Central memory CD8-positive, alpha-beta T cell (primary cell): ENCODE data around the gene SPATA3.
A peak's percentile ranks its signal among the peaks of the same experiment; 100 is the strongest.

Source experiments
- ATAC-seq: fragments of 150-1000 bp; cut with Tn5 transposase; replicated peaks from 2 replicates; pipeline ENCODE4 v1.10.0; 2022; ENCODE audit warnings: mild to moderate bottlenecking, moderate FRiP score, moderate number of reproducible peaks; ENCODE audit not compliant: poor library complexity, severe bottlenecking; ENCODE audit errors: extremely low read depth
- DNase-seq, 2 donors: peaks; one replicate each; pipeline ENCODE4 v3.0.0; 2021; ENCODE audit warnings: low spot score in 2 of 2
- H3K27ac Mint-ChIP-seq: one replicate; pipeline ENCODE4 v1.8.0; 2022; ENCODE audit warnings: low read depth, mild to moderate bottlenecking, moderate library complexity, mixed read lengths
- H3K27me3 Mint-ChIP-seq: one replicate; pipeline ENCODE4 v1.8.0; 2022; ENCODE audit warnings: mixed read lengths
- H3K36me3 Mint-ChIP-seq: one replicate; pipeline ENCODE4 v1.8.0; 2022; ENCODE audit warnings: mild to moderate bottlenecking, moderate library complexity, mixed read lengths; ENCODE audit not compliant: insufficient read depth
- H3K4me1 Mint-ChIP-seq: one replicate; pipeline ENCODE4 v1.8.0; 2022; ENCODE audit warnings: mixed read lengths
- H3K4me3 Mint-ChIP-seq: one replicate; pipeline ENCODE4 v1.8.0; 2022; ENCODE audit warnings: mild to moderate bottlenecking, moderate library complexity, mixed read lengths
- H3K9me3 Mint-ChIP-seq: one replicate; pipeline ENCODE4 v1.8.0; 2022; ENCODE audit warnings: mixed read lengths

SPATA3 gene

DNA sequence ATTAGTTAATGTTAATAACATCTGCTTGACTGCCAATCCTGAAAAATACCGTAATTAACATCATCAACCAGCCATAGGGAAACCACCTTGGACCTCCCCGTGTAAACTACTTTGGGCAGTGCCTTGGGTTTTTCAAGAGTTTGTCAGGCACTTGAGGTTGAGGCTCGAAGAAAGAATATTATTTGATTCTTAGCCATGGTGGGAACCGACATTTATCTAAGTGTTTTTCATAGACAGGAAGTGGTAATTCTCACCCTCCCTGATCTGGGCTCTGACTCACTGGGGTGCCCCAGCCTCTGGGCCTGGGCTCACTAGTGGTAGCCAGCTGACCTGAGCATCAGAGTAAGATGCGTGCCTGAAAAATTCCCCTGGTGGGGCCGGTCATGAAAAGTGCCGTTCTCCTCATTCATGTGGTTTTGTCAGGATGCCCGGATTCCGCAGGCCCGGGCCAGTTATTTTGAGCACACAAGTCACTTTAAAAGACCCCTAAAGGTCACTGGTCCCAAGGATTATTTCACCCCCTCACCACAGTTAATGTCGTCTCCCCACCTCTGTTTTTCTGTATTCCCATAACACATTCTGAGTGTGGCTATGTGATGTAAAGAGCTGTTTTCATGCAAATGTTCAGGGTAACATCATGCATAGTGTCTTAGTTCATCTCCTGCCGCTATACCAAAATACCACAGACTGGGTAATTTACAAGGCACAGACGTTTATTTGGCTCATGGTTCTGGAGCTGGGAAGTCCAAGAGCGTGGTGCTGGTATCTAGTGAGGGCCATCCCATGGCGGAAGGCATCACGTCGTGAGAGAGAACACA lies 21.6 kb upstream of the SPATA3 start:
- Mint-ChIP-seq H3K4me1 (peaks cover 52% of the 10 kb centered on the region), H3K4me3 (peak overlapping the region; percentile 82), H3K27me3 (no peaks in the 10 kb centered on the region), H3K36me3 (peaks cover 6% of the 10 kb centered on the region), H3K27ac (peak overlapping the region; percentile 96), H3K9me3 (no peaks in the 10 kb centered on the region)
- ATAC-seq (peak; percentile 96), DNase-seq (peak; percentile 42 to 79)

DNA sequence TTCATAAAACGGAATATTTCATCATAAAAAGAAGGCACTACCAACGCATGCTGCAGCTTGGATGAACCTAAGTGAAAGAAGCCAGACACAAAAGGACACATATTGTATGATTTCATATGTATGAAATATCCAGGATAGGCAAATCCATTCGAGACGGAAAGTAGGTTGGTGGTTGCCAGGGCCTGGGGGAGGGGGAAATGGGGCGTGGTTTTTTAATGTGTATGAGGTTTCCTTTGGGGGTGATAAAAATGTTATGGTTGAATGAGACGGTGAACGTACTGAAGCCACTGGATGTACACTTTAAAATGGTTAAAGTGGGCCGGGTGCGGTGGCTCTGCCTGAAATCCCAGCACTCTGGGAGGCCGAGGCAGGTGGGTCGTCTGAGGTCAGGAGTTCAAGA lies 20.0 kb upstream of the SPATA3 start:
- ATAC-seq (no peak), DNase-seq (no peak)
- Mint-ChIP-seq H3K4me1 (peaks cover 56% of the 10 kb centered on the region), H3K27ac (peak overlapping the region; percentile 96), H3K9me3 (no peaks in the 10 kb centered on the region), H3K36me3 (peaks cover 4% of the 10 kb centered on the region), H3K27me3 (no peaks in the 10 kb centered on the region), H3K4me3 (no peak overlapping the region)

DNA sequence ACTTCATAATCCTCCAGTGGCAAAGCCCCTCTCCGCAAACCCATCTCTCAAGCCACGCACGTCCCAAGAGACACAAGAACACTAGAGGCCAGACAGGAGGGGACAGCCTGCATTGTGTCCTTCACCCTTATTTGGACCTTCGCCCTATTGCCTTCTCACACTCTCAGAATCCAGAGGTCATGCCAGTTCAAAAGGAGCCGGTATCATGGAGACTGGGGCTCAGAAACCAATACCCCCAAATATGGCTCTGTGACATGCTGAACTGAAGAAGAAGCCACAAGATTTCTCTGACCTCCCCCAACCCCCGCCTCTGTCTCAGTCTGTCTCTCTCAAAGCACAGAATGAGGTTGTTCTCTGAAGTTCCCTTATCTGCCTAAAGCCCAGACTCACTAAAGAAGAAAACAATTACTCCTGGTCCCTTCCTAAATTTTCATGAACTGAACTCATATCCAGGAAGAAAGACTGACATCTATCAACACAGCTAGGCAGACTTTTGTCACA lies 19.2 kb upstream of the SPATA3 start:
- ATAC-seq (no peak), DNase-seq (no peak)
- Mint-ChIP-seq H3K4me3 (no peak overlapping the region), H3K36me3 (peaks cover 4% of the 10 kb centered on the region), H3K4me1 (peaks cover 64% of the 10 kb centered on the region), H3K27me3 (no peaks in the 10 kb centered on the region), H3K27ac (no peak overlapping the region), H3K9me3 (no peaks in the 10 kb centered on the region)

DNA sequence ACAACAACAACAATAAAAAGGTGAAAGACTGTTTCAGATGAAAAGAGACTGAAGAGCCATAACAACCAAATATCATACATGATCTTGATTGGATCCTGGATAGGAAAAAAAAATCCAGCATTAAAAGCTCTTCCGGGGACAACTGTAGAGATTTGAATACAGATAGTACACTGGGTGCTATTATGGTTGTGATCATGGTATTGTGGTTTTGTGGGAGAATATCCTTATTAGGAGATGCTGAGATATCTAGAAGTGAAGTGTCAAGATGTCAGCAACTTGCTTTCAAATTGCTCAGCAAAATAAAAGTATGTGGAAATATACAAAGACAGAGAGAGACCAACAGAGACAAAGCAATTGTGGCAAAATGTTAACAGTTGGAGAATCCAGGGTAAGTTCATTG lies 15.5 kb upstream of the SPATA3 start:
- H3K9me3 Mint-ChIP-seq, result no peaks in the 10 kb centered on the region
- no peaks in the 10 kb centered on the region for H3K27me3 Mint-ChIP-seq
- peaks cover 71% of the 10 kb centered on the region for H3K4me1 Mint-ChIP-seq
- H3K36me3 Mint-ChIP-seq, result peaks cover 2% of the 10 kb centered on the region
- peak overlapping the region; percentile 38 for H3K4me3 Mint-ChIP-seq
- peak overlapping the region; percentile 11 for H3K27ac Mint-ChIP-seq
- DNase-seq (no peak), ATAC-seq (no peak)

DNA sequence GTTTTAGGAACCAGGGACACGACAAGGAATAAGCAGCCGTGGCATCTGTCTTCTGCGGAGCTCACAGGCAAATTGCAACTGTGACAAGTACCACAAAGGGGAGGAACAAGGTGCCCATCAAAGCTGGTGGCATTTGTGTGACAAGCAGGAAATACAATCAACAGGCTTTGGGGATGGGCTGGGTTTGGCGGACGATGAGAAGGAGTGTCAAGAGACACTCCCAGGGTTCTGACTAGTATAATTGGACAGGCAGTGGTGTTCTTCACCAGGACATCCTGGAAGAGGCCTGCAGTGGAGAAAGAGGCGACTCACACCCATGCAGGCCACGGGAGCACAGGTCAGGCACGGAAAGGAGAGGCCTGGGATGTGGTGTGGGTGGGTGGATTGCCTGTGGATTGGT lies 14.2 kb upstream of the SPATA3 start:
- ATAC-seq (peak; percentile 71), DNase-seq (peak in 1 of 2 donors; percentile 23)
- no peaks in the 10 kb centered on the region for H3K27me3 Mint-ChIP-seq
- peak overlapping the region; percentile 57 for H3K4me3 Mint-ChIP-seq
- H3K27ac Mint-ChIP-seq, result peak overlapping the region; percentile 10
- peaks cover 2% of the 10 kb centered on the region for H3K36me3 Mint-ChIP-seq
- H3K9me3 Mint-ChIP-seq, result no peaks in the 10 kb centered on the region
- H3K4me1 Mint-ChIP-seq, result peaks cover 61% of the 10 kb centered on the region

DNA sequence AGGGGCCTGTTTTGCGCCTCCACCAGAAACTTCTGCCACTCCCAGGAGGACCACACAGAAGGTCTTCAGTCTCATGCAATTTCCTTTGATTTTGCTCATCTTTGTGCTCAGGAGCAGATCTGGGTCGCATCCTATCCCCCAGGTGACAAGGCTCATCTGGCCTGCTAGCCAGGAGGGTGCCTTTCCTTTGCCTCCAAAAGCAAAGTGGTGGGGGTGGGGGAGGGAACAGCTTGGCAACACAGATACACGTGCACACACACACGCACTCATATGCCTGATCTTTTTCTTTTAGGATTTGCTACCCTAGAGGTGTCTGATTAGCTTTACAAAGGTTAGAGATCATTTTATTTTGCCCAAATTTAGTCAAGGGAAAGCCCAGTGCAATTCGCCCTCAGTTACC lies 13.8 kb upstream of the SPATA3 start:
- peaks cover 2% of the 10 kb centered on the region for H3K36me3 Mint-ChIP-seq
- H3K4me1 Mint-ChIP-seq, result peaks cover 58% of the 10 kb centered on the region
- DNase-seq (no peak), ATAC-seq (no peak)
- H3K4me3 Mint-ChIP-seq, result peak overlapping the region; percentile 57
- no peaks in the 10 kb centered on the region for H3K27me3 Mint-ChIP-seq
- no peaks in the 10 kb centered on the region for H3K9me3 Mint-ChIP-seq
- H3K27ac Mint-ChIP-seq, result peak overlapping the region; percentile 10

DNA sequence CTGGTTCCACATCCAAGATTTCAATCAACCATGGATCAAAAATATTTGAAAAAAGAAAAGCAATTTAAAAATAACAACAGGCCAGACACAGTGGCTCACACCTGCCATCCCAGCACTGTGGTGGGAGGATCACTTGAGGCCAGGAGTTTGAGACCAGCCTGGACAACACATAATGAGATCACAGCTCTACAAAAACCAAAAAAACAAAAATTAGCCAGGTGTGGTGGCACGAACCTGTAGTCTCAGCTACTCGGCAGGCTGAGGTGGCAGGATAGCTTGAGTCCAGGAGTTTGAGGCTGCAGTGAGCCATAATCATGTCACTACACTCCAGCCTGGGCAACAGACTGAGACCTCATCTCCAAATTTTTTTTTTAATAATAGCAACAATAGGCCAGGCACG lies 13.4 kb upstream of the SPATA3 start:
- no peak for DNase-seq
- Mint-ChIP-seq H3K36me3 (peaks cover 2% of the 10 kb centered on the region), H3K4me1 (peaks cover 54% of the 10 kb centered on the region), H3K27ac (no peak overlapping the region), H3K27me3 (no peaks in the 10 kb centered on the region), H3K9me3 (no peaks in the 10 kb centered on the region), H3K4me3 (no peak overlapping the region)
- no peak for ATAC-seq

DNA sequence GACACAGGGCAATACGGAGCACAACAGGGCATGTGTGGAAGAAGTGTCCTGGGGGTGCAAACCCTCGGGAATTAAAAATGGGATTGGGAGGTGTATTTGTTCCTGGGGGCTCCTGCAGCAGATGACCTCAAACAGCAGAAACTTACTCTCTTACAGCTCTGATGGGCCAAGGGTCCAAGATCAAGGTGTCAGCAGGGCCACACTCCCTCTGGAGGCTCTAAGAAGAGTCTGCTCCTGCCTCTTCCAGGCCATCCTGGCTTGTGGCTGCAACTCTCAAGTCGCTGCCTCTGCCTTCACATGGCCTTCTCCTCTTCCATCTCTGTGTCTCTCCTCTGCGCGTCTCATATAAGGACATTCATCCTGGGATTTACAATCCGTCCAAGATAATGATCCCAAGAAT lies 12.4 kb upstream of the SPATA3 start:
- peaks cover 2% of the 10 kb centered on the region for H3K36me3 Mint-ChIP-seq
- no peak for DNase-seq
- ATAC-seq, result no peak
- peaks cover 8% of the 10 kb centered on the region for H3K27me3 Mint-ChIP-seq
- H3K4me3 Mint-ChIP-seq, result no peak overlapping the region
- peaks cover 47% of the 10 kb centered on the region for H3K4me1 Mint-ChIP-seq
- no peaks in the 10 kb centered on the region for H3K9me3 Mint-ChIP-seq
- H3K27ac Mint-ChIP-seq, result no peak overlapping the region

DNA sequence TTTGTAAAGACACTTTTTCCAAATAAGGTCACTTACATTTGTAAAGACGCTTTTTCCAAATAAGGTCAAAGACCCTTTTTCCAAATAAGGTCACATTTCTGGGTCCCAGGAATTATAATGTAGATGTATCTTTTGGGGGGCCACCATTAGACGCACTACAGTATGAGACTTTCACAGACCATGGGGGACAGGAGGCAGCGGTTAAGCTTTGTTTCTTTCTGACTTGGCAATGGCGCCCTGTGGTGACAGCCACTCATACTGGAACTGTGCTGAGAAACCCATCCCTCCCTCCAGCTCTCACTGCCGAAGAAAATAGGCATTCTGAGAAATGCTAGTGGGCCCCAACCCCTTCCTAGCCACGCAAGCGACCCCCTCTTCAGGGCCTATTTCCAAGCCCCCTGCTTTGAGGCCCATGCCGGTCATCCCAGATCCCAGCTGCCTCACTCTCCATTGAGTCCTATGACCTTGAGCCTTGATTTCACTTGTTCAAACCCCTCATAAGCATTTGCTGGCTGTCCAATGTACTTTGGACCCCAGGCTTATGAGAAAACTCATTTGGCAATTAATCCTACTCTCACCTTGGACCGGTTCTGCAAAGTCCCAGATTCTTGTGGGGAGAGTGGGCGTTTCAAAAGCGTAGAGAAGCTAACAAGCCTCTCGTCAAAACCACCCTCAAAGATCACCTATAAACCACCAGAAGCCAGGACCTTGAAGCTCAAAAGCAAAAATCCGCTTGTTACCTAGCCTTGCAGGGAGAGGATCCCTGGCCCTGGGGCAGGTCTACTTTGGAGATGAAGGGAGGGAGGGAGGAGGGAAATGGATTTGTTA lies 11.3 kb upstream of the SPATA3 start:
- no peaks in the 10 kb centered on the region for H3K9me3 Mint-ChIP-seq
- peaks cover 8% of the 10 kb centered on the region for H3K27me3 Mint-ChIP-seq
- no peak for ATAC-seq
- no peak overlapping the region for H3K27ac Mint-ChIP-seq
- DNase-seq, result no peak
- peaks cover 2% of the 10 kb centered on the region for H3K36me3 Mint-ChIP-seq
- peak overlapping the region; percentile 32 for H3K4me3 Mint-ChIP-seq
- peaks cover 42% of the 10 kb centered on the region for H3K4me1 Mint-ChIP-seq

DNA sequence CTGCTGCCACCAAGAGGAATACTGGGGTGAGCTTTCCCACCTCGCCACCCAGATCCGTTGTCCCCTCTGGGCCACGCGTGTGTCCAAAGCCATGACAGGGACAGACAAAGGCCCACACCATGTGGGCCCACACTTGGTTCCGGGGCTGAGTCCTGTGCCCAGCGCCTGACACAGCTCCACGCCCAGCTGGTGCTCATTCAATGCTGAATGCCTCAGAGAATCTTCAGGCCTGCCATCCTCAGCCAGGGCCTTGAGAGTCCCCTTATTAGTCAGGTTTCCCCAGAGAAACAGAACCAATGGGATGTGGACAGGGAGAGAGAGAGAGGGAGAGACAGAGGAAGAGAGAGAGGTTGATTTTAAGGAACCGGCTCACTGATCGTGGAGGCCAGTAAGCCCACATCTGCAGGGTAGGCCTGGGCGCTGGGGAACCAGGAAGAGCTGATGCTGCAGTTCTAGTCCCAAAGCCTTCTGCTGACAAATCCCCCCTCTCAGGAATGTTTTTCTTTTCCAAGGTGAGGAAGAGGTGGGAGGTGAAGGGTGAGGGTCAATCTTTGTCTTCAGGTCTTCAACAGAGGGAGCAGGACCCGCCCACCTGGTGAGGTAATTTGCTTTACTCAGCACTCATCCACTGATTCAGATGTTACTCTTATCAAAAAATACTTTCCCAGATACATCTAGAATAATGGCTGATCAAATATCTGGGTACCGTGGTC lies 10.2 kb upstream of the SPATA3 start:
- Mint-ChIP-seq H3K27me3 (peaks cover 8% of the 10 kb centered on the region), H3K36me3 (peaks cover 2% of the 10 kb centered on the region), H3K27ac (no peak overlapping the region), H3K4me1 (peaks cover 34% of the 10 kb centered on the region), H3K9me3 (no peaks in the 10 kb centered on the region), H3K4me3 (no peak overlapping the region)
- DNase-seq, result no peak
- no peak for ATAC-seq

DNA sequence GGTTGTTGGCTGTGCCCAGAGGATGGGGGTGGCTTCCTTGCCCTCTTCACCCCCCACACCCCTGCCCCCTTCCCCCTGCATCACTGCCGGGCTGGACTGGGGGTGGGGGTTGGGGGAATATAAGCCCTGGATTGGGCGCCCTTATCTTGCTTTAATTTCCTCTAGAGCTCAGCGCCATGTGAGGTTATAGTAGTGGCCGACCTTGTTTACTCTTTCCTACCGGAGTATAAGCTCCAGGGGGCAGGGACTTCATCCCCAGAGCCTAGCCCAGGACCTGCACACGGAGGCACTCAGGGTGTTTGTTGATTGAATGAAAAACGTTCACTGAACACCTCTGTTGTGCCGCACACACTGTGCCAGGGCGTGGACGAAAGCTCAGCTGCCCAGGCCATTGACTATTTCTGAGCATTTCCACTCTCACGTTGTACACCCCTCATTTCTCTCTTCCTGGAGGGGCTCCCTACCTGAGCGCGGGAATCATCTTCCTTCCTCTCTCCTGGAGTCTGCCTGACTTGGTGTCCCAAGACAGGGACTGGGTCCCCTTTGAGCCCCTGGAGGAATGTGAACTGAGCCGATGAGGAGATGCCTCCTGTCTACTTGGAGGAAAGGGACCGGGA lies 9.3 kb upstream of the SPATA3 start:
- no peak overlapping the region for H3K27ac Mint-ChIP-seq
- peaks cover 12% of the 10 kb centered on the region for H3K27me3 Mint-ChIP-seq
- H3K4me3 Mint-ChIP-seq, result peak overlapping the region; percentile 31
- ATAC-seq, result no peak
- peaks cover 2% of the 10 kb centered on the region for H3K36me3 Mint-ChIP-seq
- H3K9me3 Mint-ChIP-seq, result no peaks in the 10 kb centered on the region
- no peak for DNase-seq
- peaks cover 25% of the 10 kb centered on the region for H3K4me1 Mint-ChIP-seq
